TTC549 (cell line): ENCODE results near the gene MBTD1.
"Not testable (repeated sequence)": the region's sequence is repeated elsewhere in the genome, so short reads cannot be mapped to it uniquely, and the experiment has no call there.

Experiments
- FAIRE-seq: peaks from 2 replicates; lab custom pipeline; 2012; peaks lifted over from hg19 to GRCh38; lab: Jason Lieb, UNC

MBTD1 gene

GRCh38 chr17:51188271-51188833 lies 71.5 kb downstream of the MBTD1 start:
- no peak for FAIRE-seq

- no peak for FAIRE-seq
Measured at GRCh38 chr17:51185763-51186332, 74.0 kb downstream of the MBTD1 start.

- no peak for FAIRE-seq
Measured at GRCh38 chr17:51184124-51184523, 75.7 kb downstream of the MBTD1 start.

- FAIRE-seq = no peak
Measured at GRCh38 chr17:51180486-51180885, 79.4 kb downstream of the MBTD1 start.

GRCh38 chr17:51172030-51172429 lies 87.8 kb downstream of the MBTD1 start:
- not testable (repeated sequence) for FAIRE-seq

GRCh38 chr17:51170736-51171135 lies 89.1 kb downstream of the MBTD1 start:
- FAIRE-seq = no peak

- FAIRE-seq = no peak
Measured at GRCh38 chr17:51169340-51169739, 90.5 kb downstream of the MBTD1 start.

- FAIRE-seq = no peak
Measured at GRCh38 chr17:51166987-51167931, 92.6 kb downstream of the MBTD1 start.

- no peak for FAIRE-seq
Measured at GRCh38 chr17:51166198-51166986, 93.5 kb downstream of the MBTD1 start, which contains the start of gene NME2. Gene NME2 (plus strand): TSS chr17:51166411. CDS start chr17:51166831, 420 bp downstream.

- FAIRE-seq = no peak
Measured at GRCh38 chr17:51165680-51166197, 94.1 kb downstream of the MBTD1 start.

GRCh38 chr17:51164911-51165679 lies 94.8 kb downstream of the MBTD1 start:
- no peak for FAIRE-seq

- no peak for FAIRE-seq
Measured at GRCh38 chr17:51161541-51161940, 98.3 kb downstream of the MBTD1 start.

GRCh38 chr17:51159604-51160003 lies 100.2 kb downstream of the MBTD1 start:
- no peak for FAIRE-seq

- no peak for FAIRE-seq
Measured at GRCh38 chr17:51155416-51155815, 104.4 kb downstream of the MBTD1 start.

- no peak for FAIRE-seq
Measured at GRCh38 chr17:51154176-51154575, 105.7 kb downstream of the MBTD1 start.

GRCh38 chr17:51153210-51154072 lies 106.4 kb downstream of the MBTD1 start, which contains the start of gene NME1:
Gene NME1 (plus strand): TSS chr17:51153559. CDS start chr17:51155655, 2,096 bp downstream.
- peak; percentile 85 for FAIRE-seq

GRCh38 chr17:51152766-51153209 lies 107.1 kb downstream of the MBTD1 start:
- FAIRE-seq = no peak

- FAIRE-seq = no peak
Measured at GRCh38 chr17:51150932-51151331, 108.9 kb downstream of the MBTD1 start.

GRCh38 chr17:51149163-51149562 lies 110.7 kb downstream of the MBTD1 start:
- no peak for FAIRE-seq

GRCh38 chr17:51147650-51148049 lies 112.2 kb downstream of the MBTD1 start:
- FAIRE-seq = no peak
